A549 (cell line): Measurements from ENCODE around the gene FAM13A. TPM values are rescaled to one million over a fixed set of nuclear protein-coding genes. Genes with fewer than 3 reads are reported as not detected.

ENCODE experiments used
- ATAC-seq, 2 experiments: fragments of 200-7000 bp in 1 of 2; fragments of >200 bp in 1 of 2; cut with Nextera tagmentation in 1 of 2; cut with Tn5 transposase in 1 of 2; 3 replicates each; pipeline versions ENCODE4 v1.8.0 to v1.9.1; 2018 to 2020; ENCODE audit warnings: mild to moderate bottlenecking in 1 of 2, moderate library complexity in 1 of 2
- CTCF ChIA-PET: fragments of 300-600 bp; sonication (Branson Sonifier 250); formaldehyde crosslinking; extraction: SDS; loops from one replicate; lab custom pipeline; 2021; ENCODE audit warnings: antibody characterized with exemption, inconsistent platforms; lab: Yijun Ruan, JAX
- POLR2A ChIA-PET: fragments of 350-600 bp; formaldehyde crosslinking; extraction: SDS; loops from one replicate; lab custom pipeline; 2021; ENCODE audit warnings: antibody characterized with exemption, inconsistent platforms; lab: Yijun Ruan, JAX
- DNase-seq, 2 experiments: peaks; one replicate each; pipeline versions ENCODE4 v3.0.0 to v3.0.0-alpha.2; 2011 to 2016; ENCODE audit warnings: low read depth in 1 of 2, low spot score in 1 of 2
- FAIRE-seq: peaks from 2 replicates; lab custom pipeline; 2011; peaks lifted over from hg19 to GRCh38; lab: Jason Lieb, UNC
- H3K27ac ChIP-seq, 2 experiments: fragments of >200 bp; sonication (Bioruptor Twin); formaldehyde crosslinking; 3 replicates each; pipeline ENCODE4 v1.5.1; 2016 to 2017
- H3K4me1 ChIP-seq: fragments of >200 bp; sonication (Bioruptor Twin); formaldehyde crosslinking; 3 replicates; pipeline ENCODE4 v1.6.1; 2016
- H3K4me2 ChIP-seq: fragments of >200 bp; sonication (Bioruptor Twin); formaldehyde crosslinking; 3 replicates; pipeline ENCODE4 v1.6.1; 2016
- H3K4me3 ChIP-seq: fragments of >200 bp; sonication (Bioruptor Twin); formaldehyde crosslinking; 3 replicates; pipeline ENCODE4 v1.5.1; 2016
- H3K9me3 ChIP-seq: fragments of >200 bp; sonication (Bioruptor Twin); formaldehyde crosslinking; 3 replicates; pipeline ENCODE4 v1.6.1; 2016
- CBX2 ChIP-seq: fragments of 200-600 bp; sonication (generic); IDR thresholded peaks from 2 replicates; pipeline ENCODE4 v1.6.1; 2016; ENCODE audit warnings: low read depth, mild to moderate bottlenecking, borderline replicate concordance
- CEBPB ChIP-seq, 2 experiments: fragments of >200 bp in 1 of 2; sonication (Bioruptor Twin) in 1 of 2; formaldehyde crosslinking in 1 of 2; IDR thresholded peaks; 2 replicates each; pipeline ENCODE4 v1.6.1; 2012 to 2016
- EHF ChIP-seq: fragments of 250-450 bp; sonication (Bioruptor Pico); IDR thresholded peaks from 2 replicates; pipeline ENCODE4 v1.5.0; 2020; ENCODE audit warnings: mild to moderate bottlenecking
- ESRRA ChIP-seq: fragments of 150-350 bp; IDR thresholded peaks from 2 replicates; pipeline ENCODE4 v1.6.1; 2014; ENCODE audit warnings: mild to moderate bottlenecking, low read length, borderline replicate concordance
- HEYL ChIP-seq: fragments of 250-450 bp; sonication (Bioruptor Pico); IDR thresholded peaks from 2 replicates; pipeline ENCODE4 v1.8.0; 2021; ENCODE audit warnings: mild to moderate bottlenecking, moderate library complexity
- HOXB13 ChIP-seq: fragments of 250-450 bp; sonication (Bioruptor Pico); IDR thresholded peaks from 2 replicates; pipeline ENCODE4 v1.5.0; 2020; ENCODE audit warnings: low read depth, mild to moderate bottlenecking, moderate library complexity
- JUNB ChIP-seq: fragments of >200 bp; sonication (Bioruptor Twin); formaldehyde crosslinking; IDR thresholded peaks from 2 replicates; pipeline ENCODE4 v1.6.1; 2016
- KDM1A ChIP-seq: fragments of 200-600 bp; sonication (generic); IDR thresholded peaks from 2 replicates; pipeline ENCODE4 v1.6.1; 2016; ENCODE audit warnings: low read depth, mild to moderate bottlenecking
- MAFK ChIP-seq: fragments of 450-650 bp; IDR thresholded peaks from 2 replicates; pipeline ENCODE4 v1.6.1; 2014; ENCODE audit not compliant: partially characterized antibody
- MAZ ChIP-seq: fragments of 150-350 bp; IDR thresholded peaks from 2 replicates; pipeline ENCODE4 v1.6.1; 2014; ENCODE audit warnings: antibody characterized with exemption, low read depth, low read length, borderline replicate concordance
- NFE2L2 ChIP-seq: fragments of 150-350 bp; conservative IDR thresholded peaks from 2 replicates; pipeline ENCODE4 v1.6.1; 2014; ENCODE audit warnings: low read length
- NPAS2 ChIP-seq: fragments of 250-450 bp; sonication (Bioruptor Pico); IDR thresholded peaks from 2 replicates; pipeline ENCODE4 v1.8.0; 2022; ENCODE audit warnings: mild to moderate bottlenecking, moderate library complexity, borderline replicate concordance
- NR3C1 ChIP-seq: fragments of >200 bp; sonication (Bioruptor Twin); formaldehyde crosslinking; IDR thresholded peaks from 3 replicates; pipeline ENCODE4 v1.6.1; 2017
- PHF8 ChIP-seq: fragments of 200-600 bp; sonication (generic); IDR thresholded peaks from 2 replicates; pipeline ENCODE4 v1.6.1; 2016; ENCODE audit warnings: low read depth, mild to moderate bottlenecking, antibody characterized with exemption, moderate library complexity, borderline replicate concordance
- RAD21 ChIP-seq, 2 experiments: fragments of >200 bp in 1 of 2; sonication (Bioruptor Twin) in 1 of 2; formaldehyde crosslinking in 1 of 2; IDR thresholded peaks in 1 of 2; conservative IDR thresholded peaks in 1 of 2; 2 replicates in 1 of 2; 3 replicates in 1 of 2; pipeline ENCODE4 v1.6.1; 2012 to 2018; ENCODE audit warnings: inconsistent platforms in 1 of 2
- SMC3 ChIP-seq: fragments of >200 bp; sonication (Bioruptor Twin); formaldehyde crosslinking; IDR thresholded peaks from 3 replicates; pipeline ENCODE4 v1.6.1; 2018; ENCODE audit warnings: inconsistent platforms
- WGBS: methylation state at CpG from one replicate; pipeline ENCODE4 v1.1.6; 2017; ENCODE audit errors: missing lambda C conversion rate; 5-methylcytosine and 5-hydroxymethylcytosine counted together
- polyA plus RNA-seq, 4 experiments: library from polyadenylated mRNA; depleted of rRNA in 3 of 4; stranded (reverse); fragments of >200 nt; fragmentation: RNase III in 1 of 4; extraction: RNeasy Plus Mini Kit Qiagen cat#74134 plus additional on column Dnase treatment in 1 of 4; gene quantifications; 2 replicates in 3 of 4; 3 replicates in 1 of 4; pipeline ENCODE4 v1.2.3, GENCODE V29; 2011 to 2017
- TF ChIP-seq, protein P1 (sequence below): fragments of 250-450 bp; sonication (Bioruptor Pico); IDR thresholded peaks from 2 replicates; pipeline ENCODE4 v1.5.0; 2020; ENCODE audit warnings: low read depth, mild to moderate bottlenecking, moderate library complexity
- TF ChIP-seq, protein P2 (sequence below): fragments of >200 bp; sonication (Bioruptor Twin); formaldehyde crosslinking; IDR thresholded peaks from 3 replicates; pipeline ENCODE4 v1.6.1; 2016
- TF ChIP-seq, protein P3 (sequence below): IDR thresholded peaks from 2 replicates; pipeline ENCODE4 v1.6.1; 2012; ENCODE audit warnings: low read depth, borderline replicate concordance
- TF ChIP-seq, protein P4 (sequence below): fragments of 200-600 bp; sonication (generic); IDR thresholded peaks from 2 replicates; pipeline ENCODE4 v1.6.1; 2016; ENCODE audit warnings: antibody characterized with exemption, mild to moderate bottlenecking, moderate library complexity
- TF ChIP-seq, protein P5 (sequence below): fragments of 450-650 bp; IDR thresholded peaks from 2 replicates; pipeline ENCODE4 v1.6.1; 2014; ENCODE audit warnings: antibody characterized with exemption
- TF ChIP-seq, protein P6 (sequence below): fragments of >200 bp; sonication (Bioruptor Twin); formaldehyde crosslinking; IDR thresholded peaks from 2 replicates; pipeline ENCODE4 v1.6.1; 2016

Gene FAM13A
- polyA plus RNA-seq, 2 of the 4 experiments (the other 2 are of a cell fraction), result 6.5 to 22.0 TPM

DNA sequence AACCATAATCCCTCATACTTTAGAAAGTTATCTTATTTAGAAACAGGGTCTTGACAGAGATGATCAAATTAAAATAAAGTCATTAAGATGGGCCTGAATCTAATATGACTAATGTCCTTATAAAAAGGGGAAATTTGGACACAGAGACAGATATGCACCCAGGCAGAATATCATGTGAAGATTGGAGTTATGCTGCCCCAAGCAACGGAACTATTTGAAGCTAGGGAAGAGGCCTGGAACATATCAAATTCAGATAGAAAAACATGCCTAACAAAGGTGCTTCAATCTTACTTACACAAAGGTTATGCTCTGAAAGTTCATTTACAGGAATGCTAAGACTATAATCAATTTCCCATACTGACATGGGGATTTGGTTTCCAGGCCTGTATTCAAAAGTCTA, 246.7 kb downstream of the FAM13A start:
- FAIRE-seq, result no peak
- H3K9me3 ChIP-seq, result no peaks in the 10 kb centered on the region
- H3K4me2 ChIP-seq, result no peak overlapping the region
- no peak for TF ChIP-seq NR3C1
- TF ChIP-seq CEBPB (IDR thresholded peaks at IDR 0.05), result no peak
- no peak for TF ChIP-seq EHF (CRISPR knock-in tag)
- TF ChIP-seq HOXB13 (CRISPR knock-in tag), result no peak
- no peak for TF ChIP-seq HEYL
- no peak for TF ChIP-seq MAZ
- no peak for TF ChIP-seq PHF8
- no peak for TF ChIP-seq SMC3
- TF ChIP-seq, protein P1, sequence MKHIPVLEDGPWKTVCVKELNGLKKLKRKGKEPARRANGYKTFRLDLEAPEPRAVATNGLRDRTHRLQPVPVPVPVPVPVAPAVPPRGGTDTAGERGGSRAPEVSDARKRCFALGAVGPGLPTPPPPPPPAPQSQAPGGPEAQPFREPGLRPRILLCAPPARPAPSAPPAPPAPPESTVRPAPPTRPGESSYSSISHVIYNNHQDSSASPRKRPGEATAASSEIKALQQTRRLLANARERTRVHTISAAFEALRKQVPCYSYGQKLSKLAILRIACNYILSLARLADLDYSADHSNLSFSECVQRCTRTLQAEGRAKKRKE (CRISPR knock-in tag), result no peak
- TF ChIP-seq, protein P2, sequence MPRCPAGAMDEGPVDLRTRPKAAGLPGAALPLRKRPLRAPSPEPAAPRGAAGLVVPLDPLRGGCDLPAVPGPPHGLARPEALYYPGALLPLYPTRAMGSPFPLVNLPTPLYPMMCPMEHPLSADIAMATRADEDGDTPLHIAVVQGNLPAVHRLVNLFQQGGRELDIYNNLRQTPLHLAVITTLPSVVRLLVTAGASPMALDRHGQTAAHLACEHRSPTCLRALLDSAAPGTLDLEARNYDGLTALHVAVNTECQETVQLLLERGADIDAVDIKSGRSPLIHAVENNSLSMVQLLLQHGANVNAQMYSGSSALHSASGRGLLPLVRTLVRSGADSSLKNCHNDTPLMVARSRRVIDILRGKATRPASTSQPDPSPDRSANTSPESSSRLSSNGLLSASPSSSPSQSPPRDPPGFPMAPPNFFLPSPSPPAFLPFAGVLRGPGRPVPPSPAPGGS, result no peak
- TF ChIP-seq KDM1A, result no peak
- no peak for TF ChIP-seq CBX2
- TF ChIP-seq NPAS2 (CRISPR knock-in tag), result no peak
- TF ChIP-seq, protein P3, sequence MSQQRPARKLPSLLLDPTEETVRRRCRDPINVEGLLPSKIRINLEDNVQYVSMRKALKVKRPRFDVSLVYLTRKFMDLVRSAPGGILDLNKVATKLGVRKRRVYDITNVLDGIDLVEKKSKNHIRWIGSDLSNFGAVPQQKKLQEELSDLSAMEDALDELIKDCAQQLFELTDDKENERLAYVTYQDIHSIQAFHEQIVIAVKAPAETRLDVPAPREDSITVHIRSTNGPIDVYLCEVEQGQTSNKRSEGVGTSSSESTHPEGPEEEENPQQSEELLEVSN, result no peak
- TF ChIP-seq MAFK, result no peak
- TF ChIP-seq, protein P4, sequence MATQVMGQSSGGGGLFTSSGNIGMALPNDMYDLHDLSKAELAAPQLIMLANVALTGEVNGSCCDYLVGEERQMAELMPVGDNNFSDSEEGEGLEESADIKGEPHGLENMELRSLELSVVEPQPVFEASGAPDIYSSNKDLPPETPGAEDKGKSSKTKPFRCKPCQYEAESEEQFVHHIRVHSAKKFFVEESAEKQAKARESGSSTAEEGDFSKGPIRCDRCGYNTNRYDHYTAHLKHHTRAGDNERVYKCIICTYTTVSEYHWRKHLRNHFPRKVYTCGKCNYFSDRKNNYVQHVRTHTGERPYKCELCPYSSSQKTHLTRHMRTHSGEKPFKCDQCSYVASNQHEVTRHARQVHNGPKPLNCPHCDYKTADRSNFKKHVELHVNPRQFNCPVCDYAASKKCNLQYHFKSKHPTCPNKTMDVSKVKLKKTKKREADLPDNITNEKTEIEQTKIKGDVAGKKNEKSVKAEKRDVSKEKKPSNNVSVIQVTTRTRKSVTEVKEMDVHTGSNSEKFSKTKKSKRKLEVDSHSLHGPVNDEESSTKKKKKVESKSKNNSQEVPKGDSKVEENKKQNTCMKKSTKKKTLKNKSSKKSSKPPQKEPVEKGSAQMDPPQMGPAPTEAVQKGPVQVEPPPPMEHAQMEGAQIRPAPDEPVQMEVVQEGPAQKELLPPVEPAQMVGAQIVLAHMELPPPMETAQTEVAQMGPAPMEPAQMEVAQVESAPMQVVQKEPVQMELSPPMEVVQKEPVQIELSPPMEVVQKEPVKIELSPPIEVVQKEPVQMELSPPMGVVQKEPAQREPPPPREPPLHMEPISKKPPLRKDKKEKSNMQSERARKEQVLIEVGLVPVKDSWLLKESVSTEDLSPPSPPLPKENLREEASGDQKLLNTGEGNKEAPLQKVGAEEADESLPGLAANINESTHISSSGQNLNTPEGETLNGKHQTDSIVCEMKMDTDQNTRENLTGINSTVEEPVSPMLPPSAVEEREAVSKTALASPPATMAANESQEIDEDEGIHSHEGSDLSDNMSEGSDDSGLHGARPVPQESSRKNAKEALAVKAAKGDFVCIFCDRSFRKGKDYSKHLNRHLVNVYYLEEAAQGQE, result no peak
- peaks cover 5% of the 10 kb centered on the region; the same call in 1 of the 3 replicates for H3K4me1 ChIP-seq
- WGBS, result 100% methylated on average over 1 of the region's 1 CpG
- DNase-seq, result no peak
- H3K27ac ChIP-seq, result no peak overlapping the region
- ATAC-seq, result no peak
- ChIA-PET CTCF (interaction anchor here (1.4 kb wide), 1 partner anchor 213 kb away, joined by 5 read pairs; no protein-coding TSS in a partner anchor), POLR2A (no interaction called here)
- H3K4me3 ChIP-seq, result no peak overlapping the region

DNA sequence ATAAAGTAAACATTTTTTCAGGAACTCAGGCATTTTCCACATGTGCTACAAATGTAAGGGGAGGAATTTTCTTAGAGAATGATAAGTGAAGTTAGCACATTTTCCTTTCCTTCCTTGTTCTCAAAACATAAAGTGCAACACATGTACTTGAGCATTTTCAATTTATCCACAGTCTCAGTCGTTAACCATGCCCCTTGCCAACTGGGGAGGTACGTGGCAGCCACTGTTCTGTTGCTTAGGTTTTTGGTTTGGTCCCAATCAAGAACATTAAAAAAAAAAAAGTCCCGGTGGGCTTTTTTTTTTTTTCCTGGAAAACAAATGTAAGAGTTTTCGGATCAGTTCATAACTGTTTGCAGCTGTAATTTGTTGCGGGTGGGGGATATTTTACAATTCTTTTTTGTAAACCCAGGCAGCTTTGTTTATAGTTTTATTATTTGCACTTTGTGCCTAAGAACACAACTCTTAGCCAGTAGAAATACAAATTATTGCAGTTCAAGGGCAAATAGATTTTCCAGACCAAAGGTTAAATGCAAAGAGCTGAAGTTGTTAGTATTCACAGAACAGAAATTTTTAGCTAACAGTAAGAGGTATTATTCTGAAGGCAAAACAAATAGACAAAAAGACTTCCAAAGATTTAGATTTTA, 247.3 kb downstream of the FAM13A start:
- TF ChIP-seq, protein P5, sequence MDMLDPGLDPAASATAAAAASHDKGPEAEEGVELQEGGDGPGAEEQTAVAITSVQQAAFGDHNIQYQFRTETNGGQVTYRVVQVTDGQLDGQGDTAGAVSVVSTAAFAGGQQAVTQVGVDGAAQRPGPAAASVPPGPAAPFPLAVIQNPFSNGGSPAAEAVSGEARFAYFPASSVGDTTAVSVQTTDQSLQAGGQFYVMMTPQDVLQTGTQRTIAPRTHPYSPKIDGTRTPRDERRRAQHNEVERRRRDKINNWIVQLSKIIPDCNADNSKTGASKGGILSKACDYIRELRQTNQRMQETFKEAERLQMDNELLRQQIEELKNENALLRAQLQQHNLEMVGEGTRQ, result no peak
- TF ChIP-seq HOXB13 (CRISPR knock-in tag), result no peak
- no peak for TF ChIP-seq NFE2L2
- TF ChIP-seq JUNB, result no peak
- TF ChIP-seq, protein P1 (CRISPR knock-in tag), result no peak
- no peak for TF ChIP-seq MAFK
- no peak for TF ChIP-seq RAD21 (conservative IDR thresholded peaks at IDR 0.05 in 1 of 2, IDR thresholded peaks at IDR 0.05 in 1 of 2)
- no peak for TF ChIP-seq ESRRA
- TF ChIP-seq, protein P6, sequence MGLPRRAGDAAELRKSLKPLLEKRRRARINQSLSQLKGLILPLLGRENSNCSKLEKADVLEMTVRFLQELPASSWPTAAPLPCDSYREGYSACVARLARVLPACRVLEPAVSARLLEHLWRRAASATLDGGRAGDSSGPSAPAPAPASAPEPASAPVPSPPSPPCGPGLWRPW, result no peak
- TF ChIP-seq, all 56 proteins: peak for 0
- ChIA-PET POLR2A (no interaction called here), CTCF (interaction anchor here (1.4 kb wide), 1 partner anchor 214 kb away, joined by 5 read pairs; no protein-coding TSS in a partner anchor)
- 90% methylated on average over 5 of the region's 5 CpGs for WGBS
- Histone ChIP-seq H3K4me1 (peaks cover 5% of the 10 kb centered on the region; the same call in 1 of the 3 replicates), H3K4me2 (no peak overlapping the region), H3K27ac (no peak overlapping the region), H3K4me3 (no peak overlapping the region), H3K9me3 (no peaks in the 10 kb centered on the region)
- no peak for DNase-seq
- no peak for ATAC-seq
- FAIRE-seq, result no peak
